AG04450 (cell line): ENCODE measurements around the gene UBXN4. TPM values are rescaled to one million over a fixed set of nuclear protein-coding genes. Genes with fewer than 3 reads are reported as not detected.

ENCODE experiments used
- CTCF ChIA-PET: fragments of 300-600, 350-600 bp; formaldehyde crosslinking; extraction: SDS; loops from one replicate; lab custom pipeline; 2022; ENCODE audit warnings: antibody characterized with exemption, inconsistent platforms; lab: Charles Lee
- POLR2A ChIA-PET: fragments of 350-600 bp; formaldehyde crosslinking; extraction: SDS; loops from one replicate; lab custom pipeline; 2021; ENCODE audit warnings: antibody characterized with exemption, inconsistent platforms; lab: Yijun Ruan, JAX
- DNase-seq: peaks from one replicate; pipeline ENCODE4 v3.0.0-alpha.2; 2011; ENCODE audit warnings: low read depth, low spot score
- H3K27ac ChIP-seq: one replicate; pipeline ENCODE4 v1.5.1; 2012; ENCODE audit warnings: low read depth, low read length, control low read depth
- H3K27me3 ChIP-seq: one replicate; pipeline ENCODE4 v1.6.0; 2012; ENCODE audit warnings: low read length; ENCODE audit not compliant: control insufficient read depth, insufficient read depth
- H3K4me3 ChIP-seq: 2 replicates; pipeline ENCODE4 v1.5.1; 2011; ENCODE audit warnings: mild to moderate bottlenecking, low read depth, low read length, control low read depth
- H3K9me3 ChIP-seq: 2 replicates; pipeline ENCODE4 v1.5.1; 2012; ENCODE audit warnings: low read length; ENCODE audit not compliant: control insufficient read depth, insufficient read depth
- CTCF ChIP-seq: IDR thresholded peaks from 2 replicates; pipeline ENCODE4 v1.5.1; 2011; ENCODE audit warnings: low read depth, low read length, control low read depth, inconsistent platforms
- polyA plus RNA-seq: library from polyadenylated mRNA; depleted of rRNA; stranded (reverse); fragments of >200 nt; gene quantifications from 2 replicates; pipeline ENCODE4 v1.2.3, GENCODE V29; 2011

UBXN4 gene
- polyA plus RNA-seq, 1 experiment: 141 TPM

GRCh38 chr2:135756692-135757091, 15.0 kb downstream of the UBXN4 start:
- Histone ChIP-seq H3K9me3 (no peaks in the 10 kb centered on the region), H3K27me3 (no peaks in the 10 kb centered on the region), H3K4me3 (no peak overlapping the region), H3K27ac (no peak overlapping the region)
- no peak for DNase-seq
- ChIA-PET POLR2A (no interaction called here), CTCF (no interaction called here)
- no peak for TF ChIP-seq CTCF

GRCh38 chr2:135762022-135762421, 20.4 kb downstream of the UBXN4 start:
- Histone ChIP-seq H3K27ac (no peak overlapping the region), H3K4me3 (no peak overlapping the region), H3K27me3 (no peaks in the 10 kb centered on the region), H3K9me3 (no peaks in the 10 kb centered on the region)
- ChIA-PET POLR2A (no interaction called here), CTCF (interaction anchor here (0.5 kb wide), 1 partner anchor 324 kb away, joined by 9 read pairs; no protein-coding TSS in a partner anchor)
- no peak for DNase-seq
- no peak for TF ChIP-seq CTCF

GRCh38 chr2:135762530-135762929, 20.9 kb downstream of the UBXN4 start:
- Histone ChIP-seq H3K9me3 (no peaks in the 10 kb centered on the region), H3K27ac (no peak overlapping the region), H3K27me3 (no peaks in the 10 kb centered on the region), H3K4me3 (no peak overlapping the region)
- POLR2A ChIA-PET: no interaction called here
- DNase-seq: no peak
- CTCF ChIA-PET: interaction anchor here (0.5 kb wide), 1 partner anchor 324 kb away, joined by 9 read pairs; no protein-coding TSS in a partner anchor
- no peak for TF ChIP-seq CTCF

- H3K27ac ChIP-seq: no peak overlapping the region
- no peak for TF ChIP-seq CTCF
- no peak for DNase-seq
- CTCF ChIA-PET: interaction anchor here (1.1 to 1.5 kb wide), 2 partner anchors 29 to 765 kb away, joined by 3 to 5 read pairs; no protein-coding TSS in a partner anchor
- no peaks in the 10 kb centered on the region for H3K27me3 ChIP-seq
- POLR2A ChIA-PET: interaction anchor here (0.7 kb wide), 1 partner anchor 14 kb away, joined by 6 read pairs; no protein-coding TSS in a partner anchor
- H3K4me3 ChIP-seq: no peak overlapping the region
- no peaks in the 10 kb centered on the region for H3K9me3 ChIP-seq
These were observed 27.2 kb downstream of the UBXN4 start for GRCh38 chr2:135768863-135769262.

- no peaks in the 10 kb centered on the region for H3K9me3 ChIP-seq
- H3K27ac ChIP-seq: no peak overlapping the region
- DNase-seq: no peak
- CTCF ChIA-PET: interaction anchor here (1.5 to 3.2 kb wide), 2 partner anchors 10 to 24 kb away, joined by 3 to 12 read pairs; no protein-coding TSS in a partner anchor
- no peak overlapping the region for H3K4me3 ChIP-seq
- TF ChIP-seq CTCF: no peak
- no peaks in the 10 kb centered on the region for H3K27me3 ChIP-seq
- POLR2A ChIA-PET: interaction anchor here (1.0 kb wide), 1 partner anchor 9 kb away, joined by 3 read pairs; no protein-coding TSS in a partner anchor
These were observed 31.7 kb downstream of the UBXN4 start for GRCh38 chr2:135773319-135773718.
